Aorta (tissue), 5 donors: Measurements from ENCODE around the gene RAB22A. TPM values are rescaled to one million over a fixed set of nuclear protein-coding genes. Genes with fewer than 3 reads are reported as not detected.

ENCODE experiments used
- ATAC-seq: fragments of 200-7000 bp; cut with Tn5 transposase; one replicate; pipeline ENCODE4 v1.9.1; 2022; ENCODE audit warnings: moderate library complexity; ENCODE audit not compliant: low FRiP score
- DNase-seq, 2 donors: peaks; one replicate each; pipeline ENCODE4 v3.0.0-alpha.2; 2020
- H3K27ac ChIP-seq, 2 donors: one replicate each; pipeline ENCODE4 v1.5.1; 2013; ENCODE audit warnings: low read length in 2 of 2, mild to moderate bottlenecking in 2 of 2, moderate library complexity in 2 of 2, control low read depth in 1 of 2, inconsistent platforms in 1 of 2, low read depth in 1 of 2
- H3K27me3 ChIP-seq, 2 donors: one replicate each; pipeline ENCODE4 v1.6.1; 2013; ENCODE audit warnings: control low read depth in 1 of 2, low read length in 1 of 2, mild to moderate bottlenecking in 1 of 2, moderate library complexity in 1 of 2; ENCODE audit not compliant: insufficient read depth in 2 of 2, control insufficient read depth in 1 of 2
- H3K36me3 ChIP-seq, 2 donors: one replicate each; pipeline ENCODE4 v1.6.1; 2013; ENCODE audit warnings: control low read depth in 1 of 2, low read length in 1 of 2, mild to moderate bottlenecking in 1 of 2; ENCODE audit not compliant: insufficient read depth in 2 of 2, control insufficient read depth in 1 of 2
- H3K4me1 ChIP-seq, 2 donors: one replicate each; pipeline ENCODE4 v1.6.1; 2013; ENCODE audit warnings: low read length in 2 of 2, control low read depth in 1 of 2, mild to moderate bottlenecking in 1 of 2, moderate library complexity in 1 of 2; ENCODE audit not compliant: insufficient read depth in 2 of 2, control insufficient read depth in 1 of 2
- H3K4me3 ChIP-seq, 2 donors: one replicate each; pipeline ENCODE4 v1.5.1; 2013; ENCODE audit warnings: low read length in 2 of 2, control low read depth in 1 of 2, mild to moderate bottlenecking in 1 of 2
- H3K9me3 ChIP-seq: one replicate; pipeline ENCODE4 v1.6.1; 2013; ENCODE audit warnings: mild to moderate bottlenecking, low read length; ENCODE audit not compliant: control insufficient read depth
- WGBS, 2 donors: extraction: QIAGEN DNeasy Blood & Tissue Kit; methylation state at CpG; one replicate each; pipeline ENCODE4 v1.1.7; 2013; 5-methylcytosine and 5-hydroxymethylcytosine counted together
- intact Hi-C, 2 donors: fragments of 100-400 bp; cut with DNase I; formaldehyde crosslinking; loops; one replicate each; pipeline versions ENCODE4 v1.14.2 to v1.15.0; 2022
- polyA plus RNA-seq, 2 donors: library from polyadenylated mRNA; stranded (reverse); fragments of 200-250 nt; gene quantifications; one replicate each; pipeline ENCODE4 v1.2.3, GENCODE V29; 2013
- total RNA-seq, 2 donors: library from RNA; stranded (reverse); fragmentation: NEBNext Ultra II Directional; extraction: Animal tissue kit (Norgen Biotek cat#: 25700); gene quantifications; one replicate each; pipeline ENCODE4 v1.2.1, GENCODE V29; 2021
- donor health status: healthy with polysubstance abuse.
- donor health status: Bipolar disorder and iron deficiency.
- donor health status: DM: no; HTN: no; CAD: no.
- donor health status: DM: no; HTN: no; CAD: no.
- donor health status: DM: yes; HTN: yes; CAD: no.

The RAB22A gene
- total and polyA plus RNA-seq, 4 donors = 7.3 to 26.8 (median 17.4) TPM

- Histone ChIP-seq H3K4me3 (no peak overlapping the region), H3K9me3 (no peaks in the 10 kb centered on the region), H3K27ac (no peak overlapping the region), H3K4me1 (no peaks in the 10 kb centered on the region), H3K36me3 (no peaks in the 10 kb centered on the region), H3K27me3 (no peaks in the 10 kb centered on the region)
- no peak for DNase-seq
- ATAC-seq = no peak
- intact Hi-C loops = no loop called here
- WGBS, 2 donors = 80 to 85% methylated on average over 7 of the region's 7 CpGs
Measured at GRCh38 chr20:58328836-58329235, 19.3 kb downstream of the RAB22A start.

- no peaks in the 10 kb centered on the region for H3K27me3 ChIP-seq
- ATAC-seq = no peak
- no peak for DNase-seq
- H3K27ac ChIP-seq = no peak overlapping the region
- H3K4me1 ChIP-seq = no peaks in the 10 kb centered on the region
- intact Hi-C loops = no loop called here
- H3K4me3 ChIP-seq = no peak overlapping the region
- no peaks in the 10 kb centered on the region for H3K36me3 ChIP-seq
- no peaks in the 10 kb centered on the region for H3K9me3 ChIP-seq
Measured at GRCh38 chr20:58329711-58330110, 20.2 kb downstream of the RAB22A start.

GRCh38 chr20:58330249-58330648 is 20.7 kb downstream of the RAB22A start:
- Histone ChIP-seq H3K27ac (no peak overlapping the region), H3K36me3 (no peaks in the 10 kb centered on the region), H3K4me1 (no peaks in the 10 kb centered on the region), H3K27me3 (no peaks in the 10 kb centered on the region), H3K9me3 (no peaks in the 10 kb centered on the region), H3K4me3 (no peak overlapping the region)
- 87 to 94% methylated on average over 3 of the region's 3 CpGs for WGBS, 2 donors
- intact Hi-C loops = no loop called here
- no peak for DNase-seq
- no peak for ATAC-seq

- no peaks in the 10 kb centered on the region for H3K27me3 ChIP-seq
- no peak overlapping the region for H3K4me3 ChIP-seq
- H3K4me1 ChIP-seq = no peaks in the 10 kb centered on the region
- H3K36me3 ChIP-seq = no peaks in the 10 kb centered on the region
- intact Hi-C loops = no loop called here
- no peak overlapping the region for H3K27ac ChIP-seq
- H3K9me3 ChIP-seq = no peaks in the 10 kb centered on the region
- DNase-seq (no peak), ATAC-seq (no peak)
- 77 to 91% methylated on average over 1 of the region's 1 CpG for WGBS, 2 donors
Measured at GRCh38 chr20:58330687-58331086, 21.2 kb downstream of the RAB22A start.

GRCh38 chr20:58331961-58332551 is 22.5 kb downstream of the RAB22A start:
- Histone ChIP-seq H3K36me3 (no peaks in the 10 kb centered on the region), H3K27me3 (no peaks in the 10 kb centered on the region), H3K9me3 (no peaks in the 10 kb centered on the region), H3K4me1 (no peaks in the 10 kb centered on the region), H3K27ac (no peak overlapping the region), H3K4me3 (no peak overlapping the region)
- 80 to 92% methylated on average over 3 of the region's 3 CpGs for WGBS, 2 donors
- ATAC-seq = no peak
- intact Hi-C loops = no loop called here
- no peak for DNase-seq

- Histone ChIP-seq H3K27ac (no peak overlapping the region), H3K27me3 (no peaks in the 10 kb centered on the region), H3K4me3 (no peak overlapping the region), H3K36me3 (peaks cover 1 to 3% of the 10 kb centered on the region in 2 donors), H3K9me3 (no peaks in the 10 kb centered on the region), H3K4me1 (no peaks in the 10 kb centered on the region)
- ATAC-seq (no peak), DNase-seq (no peak)
- intact Hi-C loops = no loop called here
- 96 to 97% methylated on average over 6 of the region's 6 CpGs for WGBS, 2 donors
Measured at GRCh38 chr20:58339741-58340140, 30.2 kb downstream of the RAB22A start.

- Histone ChIP-seq H3K4me1 (no peaks in the 10 kb centered on the region), H3K36me3 (peaks cover 1 to 3% of the 10 kb centered on the region in 2 donors), H3K27me3 (no peaks in the 10 kb centered on the region), H3K27ac (no peak overlapping the region), H3K4me3 (no peak overlapping the region), H3K9me3 (no peaks in the 10 kb centered on the region)
- intact Hi-C loops = no loop called here
- ATAC-seq (no peak), DNase-seq (no peak)
- 88 to 89% methylated on average over 4 of the region's 4 CpGs for WGBS, 2 donors
Measured at GRCh38 chr20:58340151-58340550, 30.6 kb downstream of the RAB22A start.

GRCh38 chr20:58340853-58341252 is 31.3 kb downstream of the RAB22A start:
- no peaks in the 10 kb centered on the region for H3K27me3 ChIP-seq
- H3K4me1 ChIP-seq = no peaks in the 10 kb centered on the region
- H3K4me3 ChIP-seq = no peak overlapping the region
- peaks cover 3 to 5% of the 10 kb centered on the region in 2 donors for H3K36me3 ChIP-seq
- 90 to 94% methylated on average over 2 of the region's 2 CpGs for WGBS, 2 donors
- intact Hi-C loops = no loop called here
- no peak overlapping the region for H3K27ac ChIP-seq
- no peak for DNase-seq
- no peaks in the 10 kb centered on the region for H3K9me3 ChIP-seq
- no peak for ATAC-seq

- Histone ChIP-seq H3K4me1 (no peaks in the 10 kb centered on the region), H3K36me3 (peaks cover 3 to 9% of the 10 kb centered on the region in 2 donors), H3K27ac (no peak overlapping the region), H3K27me3 (no peaks in the 10 kb centered on the region), H3K9me3 (no peaks in the 10 kb centered on the region), H3K4me3 (no peak overlapping the region)
- DNase-seq (no peak), ATAC-seq (no peak)
- 82 to 86% methylated on average over 3 of the region's 3 CpGs for WGBS, 2 donors
- intact Hi-C loops = no loop called here
Measured at GRCh38 chr20:58342104-58342945, 32.8 kb downstream of the RAB22A start.
